ENCODE measurements around the gene NGDN.

NGDN gene

GRCh38 chr14:23434488-23435222 lies 34.8 kb upstream of the NGDN start:
- no peak for DNase-seq (ENCODE audit: low read depth)
- no peak overlapping the region for H3K4me3 ChIP-seq (ENCODE audit: low read depth, low read length)
- no peak for TF ChIP-seq CTCF (IDR thresholded peaks at IDR 0.05; ENCODE audit: control insufficient read depth, extremely low read depth, insufficient read depth)

GRCh38 chr14:23435543-23436326 lies 33.8 kb upstream of the NGDN start, which contains the start of gene MYH7:
Gene MYH7, minus strand, starts transcription at chr14:23435660. Its CDS starts 1,928 bp downstream, at chr14:23433732.
- H3K4me3 ChIP-seq (ENCODE audit: low read depth, low read length) = no peak within 1 kb of the TSS
- DNase-seq (ENCODE audit: low read depth) = no peak
- TF ChIP-seq CTCF (IDR thresholded peaks at IDR 0.05; ENCODE audit: control insufficient read depth, extremely low read depth, insufficient read depth) = no peak

- no peak overlapping the region for H3K4me3 ChIP-seq (ENCODE audit: low read depth, low read length)
- DNase-seq (ENCODE audit: low read depth) = no peak
- TF ChIP-seq CTCF (IDR thresholded peaks at IDR 0.05; ENCODE audit: control insufficient read depth, extremely low read depth, insufficient read depth) = no peak
Observed at GRCh38 chr14:23436327-23437132, 33.0 kb upstream of the NGDN start.

GRCh38 chr14:23437133-23438100 lies 32.1 kb upstream of the NGDN start:
- no peak for TF ChIP-seq CTCF (IDR thresholded peaks at IDR 0.05; ENCODE audit: control insufficient read depth, extremely low read depth, insufficient read depth)
- H3K4me3 ChIP-seq (ENCODE audit: low read depth, low read length) = no peak overlapping the region
- DNase-seq (ENCODE audit: low read depth) = no peak

- no peak for DNase-seq (ENCODE audit: low read depth)
- no peak overlapping the region for H3K4me3 ChIP-seq (ENCODE audit: low read depth, low read length)
- TF ChIP-seq CTCF (IDR thresholded peaks at IDR 0.05; ENCODE audit: control insufficient read depth, extremely low read depth, insufficient read depth) = no peak
Observed at GRCh38 chr14:23438101-23438971, 31.2 kb upstream of the NGDN start.

All from LNCaP clone FGC (cell line).